ENCODE data around the gene DCUN1D3.

DCUN1D3 gene

DNA sequence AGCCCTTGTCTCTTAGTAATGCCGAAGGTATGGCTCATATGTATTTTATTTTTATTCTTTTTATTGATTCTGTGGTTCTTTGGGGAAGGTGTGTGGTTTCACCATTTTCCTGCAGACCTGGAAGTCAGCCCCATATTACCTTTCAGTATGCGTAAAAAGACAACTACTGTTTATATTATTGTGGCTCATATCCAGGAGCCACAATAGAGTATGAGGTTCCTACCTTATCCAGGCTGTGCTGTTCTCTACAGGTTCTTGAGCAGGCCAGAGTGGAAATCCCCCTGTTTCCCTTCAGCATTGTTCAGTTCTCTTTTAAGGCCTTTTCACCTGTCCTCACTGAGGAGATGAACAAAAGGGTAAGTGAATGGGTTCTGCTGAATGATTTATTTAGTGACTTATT is 60.7 kb downstream of the DCUN1D3 start:
- Histone ChIP-seq H3K4me1 (ENCODE audit: control insufficient read depth in 2 of 2, insufficient read depth in 2 of 2, low read length in 2 of 2) (no peaks in the 10 kb centered on the region), H3K9ac (ENCODE audit: low read depth in 1 of 2, low read length in 2 of 2) (no peak overlapping the region), H3K9me3 (ENCODE audit: control insufficient read depth in 2 of 2, low read length in 2 of 2) (no peaks in the 10 kb centered on the region), H3K36me3 (ENCODE audit: control insufficient read depth in 2 of 2, insufficient read depth in 2 of 2, low read length in 2 of 2) (peaks cover 2 to 3% of the 10 kb centered on the region in 2 donors), H3K27me3 (ENCODE audit: control insufficient read depth in 2 of 2, insufficient read depth in 2 of 2, low read length in 2 of 2) (no peaks in the 10 kb centered on the region), H3K27ac (ENCODE audit: low read depth in 2 of 2, low read length in 2 of 2) (no peak overlapping the region), H3K4me3 (ENCODE audit: low read length in 2 of 2) (no peak overlapping the region)

- Histone ChIP-seq H3K9me3 (ENCODE audit: control insufficient read depth in 2 of 2, low read length in 2 of 2) (no peaks in the 10 kb centered on the region), H3K27me3 (ENCODE audit: control insufficient read depth in 2 of 2, insufficient read depth in 2 of 2, low read length in 2 of 2) (no peaks in the 10 kb centered on the region), H3K36me3 (ENCODE audit: control insufficient read depth in 2 of 2, insufficient read depth in 2 of 2, low read length in 2 of 2) (peaks cover 2 to 3% of the 10 kb centered on the region in 2 donors), H3K9ac (ENCODE audit: low read depth in 1 of 2, low read length in 2 of 2) (no peak overlapping the region), H3K27ac (ENCODE audit: low read depth in 2 of 2, low read length in 2 of 2) (no peak overlapping the region), H3K4me1 (ENCODE audit: control insufficient read depth in 2 of 2, insufficient read depth in 2 of 2, low read length in 2 of 2) (no peaks in the 10 kb centered on the region), H3K4me3 (ENCODE audit: low read length in 2 of 2) (no peak overlapping the region)
Measured at GRCh38 chr16:20838240-20838639, 61.9 kb downstream of the DCUN1D3 start.

DNA sequence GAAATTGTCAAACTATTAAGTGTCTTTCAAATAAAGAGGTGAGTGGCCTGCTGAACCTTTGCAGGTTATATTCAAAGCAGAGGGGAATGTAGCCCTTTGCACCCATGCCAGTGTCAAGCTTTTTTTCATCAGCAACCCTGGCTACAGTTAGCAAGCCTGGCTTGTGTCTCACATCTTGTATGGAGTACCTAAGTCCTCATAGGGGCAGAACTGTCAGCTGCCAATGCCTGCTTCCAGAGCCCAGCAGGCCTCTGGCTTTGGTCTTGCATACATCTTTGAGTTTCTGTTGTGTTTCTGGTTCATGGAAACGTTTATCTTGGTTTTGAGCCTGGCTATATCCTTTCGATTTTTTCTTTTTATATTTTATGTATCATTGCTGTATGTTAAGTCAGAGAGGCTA is 67.1 kb downstream of the DCUN1D3 start:
- no peaks in the 10 kb centered on the region for H3K9me3 ChIP-seq (ENCODE audit: control insufficient read depth in 2 of 2, low read length in 2 of 2)
- H3K4me1 ChIP-seq (ENCODE audit: control insufficient read depth in 2 of 2, insufficient read depth in 2 of 2, low read length in 2 of 2) = no peaks in the 10 kb centered on the region

GRCh38 chr16:20830372-20830771 is 69.8 kb downstream of the DCUN1D3 start:
- no peaks in the 10 kb centered on the region for H3K27me3 ChIP-seq (ENCODE audit: control insufficient read depth in 2 of 2, insufficient read depth in 2 of 2, low read length in 2 of 2)
- H3K27ac ChIP-seq (ENCODE audit: low read depth in 2 of 2, low read length in 2 of 2) = no peak overlapping the region
- no peaks in the 10 kb centered on the region for H3K4me1 ChIP-seq (ENCODE audit: control insufficient read depth in 2 of 2, insufficient read depth in 2 of 2, low read length in 2 of 2)
- no peak overlapping the region for H3K4me3 ChIP-seq (ENCODE audit: low read length in 2 of 2)
- H3K36me3 ChIP-seq (ENCODE audit: control insufficient read depth in 2 of 2, insufficient read depth in 2 of 2, low read length in 2 of 2) = peaks cover 4 to 7% of the 10 kb centered on the region in 2 donors
- H3K9ac ChIP-seq (ENCODE audit: low read depth in 1 of 2, low read length in 2 of 2) = no peak overlapping the region
- no peaks in the 10 kb centered on the region for H3K9me3 ChIP-seq (ENCODE audit: control insufficient read depth in 2 of 2, low read length in 2 of 2)

More for the DNA sequence above, 67.1 kb downstream of the DCUN1D3 start:
- H3K36me3 ChIP-seq (ENCODE audit: control insufficient read depth in 2 of 2, insufficient read depth in 2 of 2, low read length in 2 of 2) = peaks cover 0 to 3% of the 10 kb centered on the region in 2 donors
- no peaks in the 10 kb centered on the region for H3K27me3 ChIP-seq (ENCODE audit: control insufficient read depth in 2 of 2, insufficient read depth in 2 of 2, low read length in 2 of 2)
- H3K27ac ChIP-seq (ENCODE audit: low read depth in 2 of 2, low read length in 2 of 2) = no peak overlapping the region
- no peak overlapping the region for H3K4me3 ChIP-seq (ENCODE audit: low read length in 2 of 2)
- H3K9ac ChIP-seq (ENCODE audit: low read depth in 1 of 2, low read length in 2 of 2) = no peak overlapping the region

DNA sequence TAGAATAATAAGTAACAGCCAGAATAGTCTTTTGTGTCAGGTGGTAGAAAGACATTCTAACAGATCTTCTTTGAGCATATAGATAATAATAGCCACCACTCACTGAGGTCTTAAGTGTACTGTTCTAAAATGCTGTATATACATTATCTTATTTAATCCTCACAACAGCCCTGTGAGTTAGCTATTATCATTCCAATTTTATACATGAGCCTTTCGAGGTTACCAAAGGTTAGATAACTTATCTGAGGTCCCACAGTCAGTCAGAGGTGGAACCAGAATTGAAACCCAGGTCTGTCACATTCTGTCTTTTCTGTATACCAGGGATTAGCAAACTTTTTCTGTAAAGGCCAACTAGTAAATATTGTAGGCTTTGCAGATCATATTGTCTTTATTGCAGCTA is 70.6 kb downstream of the DCUN1D3 start:
- H3K27me3 ChIP-seq (ENCODE audit: control insufficient read depth in 2 of 2, insufficient read depth in 2 of 2, low read length in 2 of 2) = no peaks in the 10 kb centered on the region
- peaks cover 4 to 7% of the 10 kb centered on the region in 2 donors for H3K36me3 ChIP-seq (ENCODE audit: control insufficient read depth in 2 of 2, insufficient read depth in 2 of 2, low read length in 2 of 2)
- H3K9me3 ChIP-seq (ENCODE audit: control insufficient read depth in 2 of 2, low read length in 2 of 2) = no peaks in the 10 kb centered on the region
- no peak overlapping the region for H3K27ac ChIP-seq (ENCODE audit: low read depth in 2 of 2, low read length in 2 of 2)
- no peak overlapping the region for H3K4me3 ChIP-seq (ENCODE audit: low read length in 2 of 2)
- no peaks in the 10 kb centered on the region for H3K4me1 ChIP-seq (ENCODE audit: control insufficient read depth in 2 of 2, insufficient read depth in 2 of 2, low read length in 2 of 2)
- no peak overlapping the region for H3K9ac ChIP-seq (ENCODE audit: low read depth in 1 of 2, low read length in 2 of 2)

GRCh38 chr16:20826039-20826566 is 74.1 kb downstream of the DCUN1D3 start:
- no peak overlapping the region for H3K4me3 ChIP-seq (ENCODE audit: low read length in 2 of 2)
- H3K27me3 ChIP-seq (ENCODE audit: control insufficient read depth in 2 of 2, insufficient read depth in 2 of 2, low read length in 2 of 2) = no peaks in the 10 kb centered on the region
- no peaks in the 10 kb centered on the region for H3K4me1 ChIP-seq (ENCODE audit: control insufficient read depth in 2 of 2, insufficient read depth in 2 of 2, low read length in 2 of 2)
- H3K27ac ChIP-seq (ENCODE audit: low read depth in 2 of 2, low read length in 2 of 2) = no peak overlapping the region
- no peaks in the 10 kb centered on the region for H3K9me3 ChIP-seq (ENCODE audit: control insufficient read depth in 2 of 2, low read length in 2 of 2)
- H3K9ac ChIP-seq (ENCODE audit: low read depth in 1 of 2, low read length in 2 of 2) = no peak overlapping the region
- peaks cover 4 to 19% of the 10 kb centered on the region in 2 donors for H3K36me3 ChIP-seq (ENCODE audit: control insufficient read depth in 2 of 2, insufficient read depth in 2 of 2, low read length in 2 of 2)

GRCh38 chr16:20822521-20823325 is 77.4 kb downstream of the DCUN1D3 start:
- Histone ChIP-seq H3K4me1 (ENCODE audit: control insufficient read depth in 2 of 2, insufficient read depth in 2 of 2, low read length in 2 of 2) (no peaks in the 10 kb centered on the region), H3K9me3 (ENCODE audit: control insufficient read depth in 2 of 2, low read length in 2 of 2) (no peaks in the 10 kb centered on the region), H3K36me3 (ENCODE audit: control insufficient read depth in 2 of 2, insufficient read depth in 2 of 2, low read length in 2 of 2) (peaks cover 4 to 21% of the 10 kb centered on the region in 2 donors), H3K9ac (ENCODE audit: low read depth in 1 of 2, low read length in 2 of 2) (no peak overlapping the region), H3K27ac (ENCODE audit: low read depth in 2 of 2, low read length in 2 of 2) (no peak overlapping the region), H3K4me3 (ENCODE audit: low read length in 2 of 2) (no peak overlapping the region), H3K27me3 (ENCODE audit: control insufficient read depth in 2 of 2, insufficient read depth in 2 of 2, low read length in 2 of 2) (no peaks in the 10 kb centered on the region)

DNA sequence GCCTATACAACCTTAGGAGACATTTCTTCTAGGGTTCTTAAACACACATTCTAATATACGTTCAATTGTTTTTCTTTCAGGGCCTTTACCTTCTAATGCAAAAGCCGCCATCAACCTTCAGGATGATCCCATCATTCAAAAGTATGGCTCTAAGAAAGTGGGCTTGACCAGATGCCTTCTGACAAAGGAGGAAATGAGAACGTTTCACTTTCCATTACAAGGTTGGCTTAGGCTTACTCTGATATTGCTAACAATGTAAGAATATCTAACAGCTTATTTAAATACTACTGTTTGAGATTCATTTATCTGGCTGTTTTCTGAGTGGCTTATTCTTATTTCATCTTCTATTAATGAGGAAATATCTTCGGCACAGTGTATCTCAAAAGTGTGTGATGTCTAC is 78.5 kb downstream of the DCUN1D3 start:
- no peaks in the 10 kb centered on the region for H3K27me3 ChIP-seq (ENCODE audit: control insufficient read depth in 2 of 2, insufficient read depth in 2 of 2, low read length in 2 of 2)
- H3K4me3 ChIP-seq (ENCODE audit: low read length in 2 of 2) = no peak overlapping the region
- peaks cover 0 to 16% of the 10 kb centered on the region in 2 donors for H3K36me3 ChIP-seq (ENCODE audit: control insufficient read depth in 2 of 2, insufficient read depth in 2 of 2, low read length in 2 of 2)
- H3K9ac ChIP-seq (ENCODE audit: low read depth in 1 of 2, low read length in 2 of 2) = no peak overlapping the region
- no peak overlapping the region for H3K27ac ChIP-seq (ENCODE audit: low read depth in 2 of 2, low read length in 2 of 2)
- no peaks in the 10 kb centered on the region for H3K9me3 ChIP-seq (ENCODE audit: control insufficient read depth in 2 of 2, low read length in 2 of 2)
- H3K4me1 ChIP-seq (ENCODE audit: control insufficient read depth in 2 of 2, insufficient read depth in 2 of 2, low read length in 2 of 2) = no peaks in the 10 kb centered on the region

GRCh38 chr16:20818929-20819585 is 81.1 kb downstream of the DCUN1D3 start:
- H3K27ac ChIP-seq (ENCODE audit: low read depth in 2 of 2, low read length in 2 of 2) = no peak overlapping the region

DNA sequence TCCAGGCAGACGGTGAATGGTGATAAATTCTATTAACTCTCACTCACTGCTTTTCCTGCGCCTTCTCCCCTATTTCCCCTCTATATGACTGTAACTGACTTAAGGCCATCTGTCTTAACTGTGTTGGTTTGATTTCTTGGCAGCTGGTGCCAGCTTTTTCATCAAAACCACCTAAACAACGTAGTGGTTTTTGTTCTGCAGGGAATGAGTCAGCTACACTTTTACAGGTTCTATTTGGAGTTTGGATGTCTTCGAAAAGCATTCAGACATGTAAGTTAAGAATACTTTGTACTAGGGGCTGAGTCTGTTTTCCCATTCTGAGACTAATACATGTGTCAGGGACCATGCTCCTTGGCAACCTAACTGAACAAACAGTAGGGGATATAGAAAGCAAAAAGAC is 85.4 kb downstream of the DCUN1D3 start:
- Histone ChIP-seq H3K4me1 (ENCODE audit: control insufficient read depth in 2 of 2, insufficient read depth in 2 of 2, low read length in 2 of 2) (no peaks in the 10 kb centered on the region), H3K9me3 (ENCODE audit: control insufficient read depth in 2 of 2, low read length in 2 of 2) (no peaks in the 10 kb centered on the region), H3K4me3 (ENCODE audit: low read length in 2 of 2) (no peak overlapping the region), H3K9ac (ENCODE audit: low read depth in 1 of 2, low read length in 2 of 2) (no peak overlapping the region), H3K27me3 (ENCODE audit: control insufficient read depth in 2 of 2, insufficient read depth in 2 of 2, low read length in 2 of 2) (no peaks in the 10 kb centered on the region), H3K36me3 (ENCODE audit: control insufficient read depth in 2 of 2, insufficient read depth in 2 of 2, low read length in 2 of 2) (peaks cover 0 to 2% of the 10 kb centered on the region in 2 donors), H3K27ac (ENCODE audit: low read depth in 2 of 2, low read length in 2 of 2) (no peak overlapping the region)

More at GRCh38 chr16:20818929-20819585, 81.1 kb downstream of the DCUN1D3 start:
- no peak overlapping the region for H3K4me3 ChIP-seq (ENCODE audit: low read length in 2 of 2)
- H3K27me3 ChIP-seq (ENCODE audit: control insufficient read depth in 2 of 2, insufficient read depth in 2 of 2, low read length in 2 of 2) = no peaks in the 10 kb centered on the region
- H3K9me3 ChIP-seq (ENCODE audit: control insufficient read depth in 2 of 2, low read length in 2 of 2) = no peaks in the 10 kb centered on the region
- H3K36me3 ChIP-seq (ENCODE audit: control insufficient read depth in 2 of 2, insufficient read depth in 2 of 2, low read length in 2 of 2) = peaks cover 0 to 14% of the 10 kb centered on the region in 2 donors
- no peaks in the 10 kb centered on the region for H3K4me1 ChIP-seq (ENCODE audit: control insufficient read depth in 2 of 2, insufficient read depth in 2 of 2, low read length in 2 of 2)
- no peak overlapping the region for H3K9ac ChIP-seq (ENCODE audit: low read depth in 1 of 2, low read length in 2 of 2)

Measured in mucosa of rectum (tissue), 2 donors.